ENCODE results near the gene CACNA1S. TPM values are rescaled to one million over a fixed set of nuclear protein-coding genes. Genes with fewer than 3 reads are reported as not detected.

The CACNA1S gene
- total and polyA plus RNA-seq, 2 of the 13 experiments (the other 11 are each of a cell fraction or from before 2014, with no cell fraction given), result not detected

DNA sequence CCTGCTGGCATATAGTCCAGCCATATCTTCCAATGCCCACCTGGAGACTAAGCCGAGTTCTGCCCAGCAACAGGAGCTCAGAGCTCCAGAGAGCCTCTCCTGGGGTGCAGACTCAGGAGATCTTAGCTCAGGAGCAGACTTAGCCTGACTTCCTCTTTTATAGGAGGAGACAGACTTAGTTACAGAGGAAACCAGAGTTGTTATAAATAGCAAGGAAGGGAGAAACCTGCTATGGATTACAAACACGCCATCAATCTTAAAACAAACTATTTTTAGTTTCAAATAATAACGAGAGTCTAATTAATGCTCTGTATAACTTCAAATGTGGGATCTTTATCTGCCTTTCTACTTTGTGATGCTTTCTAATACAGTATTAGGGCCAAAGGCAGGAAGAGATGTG, 85.4 kb downstream of the CACNA1S start:
- H3K4me1 ChIP-seq (ENCODE audit: insufficient read depth, low read length), result peaks cover 40% of the 10 kb centered on the region
- intact Hi-C loops (cut with micrococcal nuclease; ENCODE audit: unreplicated experiment), result no loop called here
- TF ChIP-seq RFX1 (IDR thresholded peaks at IDR 0.05), result no peak
- TF ChIP-seq U2AF1 (optimal IDR thresholded peaks at IDR 0.05; ENCODE audit: low read depth, low read length), result no peak
- TF ChIP-seq, protein P1, sequence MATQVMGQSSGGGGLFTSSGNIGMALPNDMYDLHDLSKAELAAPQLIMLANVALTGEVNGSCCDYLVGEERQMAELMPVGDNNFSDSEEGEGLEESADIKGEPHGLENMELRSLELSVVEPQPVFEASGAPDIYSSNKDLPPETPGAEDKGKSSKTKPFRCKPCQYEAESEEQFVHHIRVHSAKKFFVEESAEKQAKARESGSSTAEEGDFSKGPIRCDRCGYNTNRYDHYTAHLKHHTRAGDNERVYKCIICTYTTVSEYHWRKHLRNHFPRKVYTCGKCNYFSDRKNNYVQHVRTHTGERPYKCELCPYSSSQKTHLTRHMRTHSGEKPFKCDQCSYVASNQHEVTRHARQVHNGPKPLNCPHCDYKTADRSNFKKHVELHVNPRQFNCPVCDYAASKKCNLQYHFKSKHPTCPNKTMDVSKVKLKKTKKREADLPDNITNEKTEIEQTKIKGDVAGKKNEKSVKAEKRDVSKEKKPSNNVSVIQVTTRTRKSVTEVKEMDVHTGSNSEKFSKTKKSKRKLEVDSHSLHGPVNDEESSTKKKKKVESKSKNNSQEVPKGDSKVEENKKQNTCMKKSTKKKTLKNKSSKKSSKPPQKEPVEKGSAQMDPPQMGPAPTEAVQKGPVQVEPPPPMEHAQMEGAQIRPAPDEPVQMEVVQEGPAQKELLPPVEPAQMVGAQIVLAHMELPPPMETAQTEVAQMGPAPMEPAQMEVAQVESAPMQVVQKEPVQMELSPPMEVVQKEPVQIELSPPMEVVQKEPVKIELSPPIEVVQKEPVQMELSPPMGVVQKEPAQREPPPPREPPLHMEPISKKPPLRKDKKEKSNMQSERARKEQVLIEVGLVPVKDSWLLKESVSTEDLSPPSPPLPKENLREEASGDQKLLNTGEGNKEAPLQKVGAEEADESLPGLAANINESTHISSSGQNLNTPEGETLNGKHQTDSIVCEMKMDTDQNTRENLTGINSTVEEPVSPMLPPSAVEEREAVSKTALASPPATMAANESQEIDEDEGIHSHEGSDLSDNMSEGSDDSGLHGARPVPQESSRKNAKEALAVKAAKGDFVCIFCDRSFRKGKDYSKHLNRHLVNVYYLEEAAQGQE (IDR thresholded peaks at IDR 0.05; ENCODE audit: borderline replicate concordance in 1 of 2, low read depth in 1 of 2, low read length in 2 of 2), result no peak
- no peak overlapping the region for H2AFZ ChIP-seq (ENCODE audit: low read length)
- ATAC-seq (no peak), DNase-seq (ENCODE audit: low spot score) (no peak), FAIRE-seq (no peak)
- in situ Hi-C loops (cut with HindIII; ENCODE audit: extremely low pct_ligation_motif_present, low pct_unique_long_range_greater_than_20kb), result no loop called here
- H3K9ac ChIP-seq (ENCODE audit: insufficient read depth, low read depth, low read length), result no peak overlapping the region
- BruUV-seq (replicated peaks), result no TSS peak
- ChIA-PET POLR2A (no interaction called here), CTCF (ENCODE audit: low intra/inter-chr PET ratio, low total read pairs) (no interaction called here)
- no peaks in the 10 kb centered on the region for H3K36me3 ChIP-seq (replicated peaks in 1 of 2; ENCODE audit: control insufficient read depth in 1 of 2, insufficient read depth in 2 of 2, low read length in 2 of 2)
- H3K27me3 ChIP-seq (ENCODE audit: control insufficient read depth in 1 of 2, insufficient read depth in 2 of 2, low read length in 2 of 2), result peaks cover 7 to 35% of the 10 kb centered on the region in 2 experiments; a peak in 4 of 5 replicates
- no peak overlapping the region for H3K4me3 ChIP-seq (replicated peaks in 1 of 3; ENCODE audit: insufficient read depth in 1 of 3, low read depth in 2 of 3, low read length in 3 of 3)
- no peak overlapping the region for H3K27ac ChIP-seq (ENCODE audit: extremely low read length, insufficient read depth, low read length)
- 55% methylated on average over 3 of the region's 3 CpGs for WGBS (ENCODE audit: low lambda C conversion rate)
- no peaks in the 10 kb centered on the region for H3K79me2 ChIP-seq (ENCODE audit: insufficient read depth, low read length)
- H3K4me2 ChIP-seq (ENCODE audit: low read depth, low read length), result no peak overlapping the region
- no peaks in the 10 kb centered on the region for H4K20me1 ChIP-seq (ENCODE audit: insufficient read depth, low read length)
- H3K9me3 ChIP-seq (ENCODE audit: low read length), result no peaks in the 10 kb centered on the region

GRCh38 chr1:201026234-201026633, 86.0 kb downstream of the CACNA1S start:
- Histone ChIP-seq H3K4me2 (ENCODE audit: low read depth, low read length) (no peak overlapping the region), H3K27me3 (ENCODE audit: control insufficient read depth in 1 of 2, insufficient read depth in 2 of 2, low read length in 2 of 2) (peaks cover 7 to 38% of the 10 kb centered on the region in 2 experiments; a peak in 4 of 5 replicates), H3K4me3 (replicated peaks in 1 of 3; ENCODE audit: insufficient read depth in 1 of 3, low read depth in 2 of 3, low read length in 3 of 3) (no peak overlapping the region), H3K9me3 (ENCODE audit: low read length) (no peaks in the 10 kb centered on the region), H3K27ac (ENCODE audit: extremely low read length, insufficient read depth, low read length) (no peak overlapping the region), H3K9ac (ENCODE audit: insufficient read depth, low read depth, low read length) (no peak overlapping the region), H3K79me2 (ENCODE audit: insufficient read depth, low read length) (no peaks in the 10 kb centered on the region), H2AFZ (ENCODE audit: low read length) (no peak overlapping the region), H4K20me1 (ENCODE audit: insufficient read depth, low read length) (no peaks in the 10 kb centered on the region), H3K36me3 (replicated peaks in 1 of 2; ENCODE audit: control insufficient read depth in 1 of 2, insufficient read depth in 2 of 2, low read length in 2 of 2) (no peaks in the 10 kb centered on the region), H3K4me1 (ENCODE audit: insufficient read depth, low read length) (peaks cover 40% of the 10 kb centered on the region)
- BruUV-seq (replicated peaks), result no TSS peak
- ATAC-seq, result no peak
- ChIA-PET POLR2A (no interaction called here), CTCF (ENCODE audit: low intra/inter-chr PET ratio, low total read pairs) (no interaction called here)
- WGBS (ENCODE audit: low lambda C conversion rate), result 44% methylated on average over 2 of the region's 3 CpGs
- FAIRE-seq, result no peak
- DNase-seq (ENCODE audit: low spot score), result no peak
- in situ Hi-C loops (cut with HindIII; ENCODE audit: extremely low pct_ligation_motif_present, low pct_unique_long_range_greater_than_20kb) (no loop called here), intact Hi-C loops (cut with micrococcal nuclease; ENCODE audit: unreplicated experiment) (no loop called here)
- TF ChIP-seq PAWR (CRISPR knock-in tag; IDR thresholded peaks at IDR 0.05; ENCODE audit: borderline replicate concordance) (no peak), ARNTL (CRISPR knock-in tag; IDR thresholded peaks at IDR 0.05) (no peak), CHD2 (IDR thresholded peaks at IDR 0.05; ENCODE audit: low read depth, low read length) (no peak), RARG (CRISPR knock-in tag; IDR thresholded peaks at IDR 0.05; ENCODE audit: low read depth) (no peak), ZNF605 (CRISPR knock-in tag; IDR thresholded peaks at IDR 0.05) (no peak), DNMT3B (CRISPR knock-in tag; conservative IDR thresholded peaks at IDR 0.05) (no peak), ZNF160 (CRISPR knock-in tag; IDR thresholded peaks at IDR 0.05) (no peak), KLF15 (CRISPR knock-in tag; IDR thresholded peaks at IDR 0.05; ENCODE audit: borderline replicate concordance) (no peak), TAF15 (IDR thresholded peaks at IDR 0.05; ENCODE audit: low read depth, low read length, poor library complexity, severe bottlenecking) (no peak)
- TF ChIP-seq, protein P2, sequence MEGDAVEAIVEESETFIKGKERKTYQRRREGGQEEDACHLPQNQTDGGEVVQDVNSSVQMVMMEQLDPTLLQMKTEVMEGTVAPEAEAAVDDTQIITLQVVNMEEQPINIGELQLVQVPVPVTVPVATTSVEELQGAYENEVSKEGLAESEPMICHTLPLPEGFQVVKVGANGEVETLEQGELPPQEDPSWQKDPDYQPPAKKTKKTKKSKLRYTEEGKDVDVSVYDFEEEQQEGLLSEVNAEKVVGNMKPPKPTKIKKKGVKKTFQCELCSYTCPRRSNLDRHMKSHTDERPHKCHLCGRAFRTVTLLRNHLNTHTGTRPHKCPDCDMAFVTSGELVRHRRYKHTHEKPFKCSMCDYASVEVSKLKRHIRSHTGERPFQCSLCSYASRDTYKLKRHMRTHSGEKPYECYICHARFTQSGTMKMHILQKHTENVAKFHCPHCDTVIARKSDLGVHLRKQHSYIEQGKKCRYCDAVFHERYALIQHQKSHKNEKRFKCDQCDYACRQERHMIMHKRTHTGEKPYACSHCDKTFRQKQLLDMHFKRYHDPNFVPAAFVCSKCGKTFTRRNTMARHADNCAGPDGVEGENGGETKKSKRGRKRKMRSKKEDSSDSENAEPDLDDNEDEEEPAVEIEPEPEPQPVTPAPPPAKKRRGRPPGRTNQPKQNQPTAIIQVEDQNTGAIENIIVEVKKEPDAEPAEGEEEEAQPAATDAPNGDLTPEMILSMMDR (CRISPR knock-in tag; IDR thresholded peaks at IDR 0.05), result no peak
